AG04449 (cell line): ENCODE results near the gene SLC5A10.
"Not testable (repeated sequence)": the region's sequence is repeated elsewhere in the genome, so short reads cannot be mapped to it uniquely, and the experiment has no call there.

Experiments used
- CTCF ChIA-PET: fragments of 350-600 bp; formaldehyde crosslinking; extraction: SDS; loops from one replicate; lab custom pipeline; 2021; ENCODE audit warnings: antibody characterized with exemption; lab: Yijun Ruan, JAX
- POLR2A ChIA-PET: fragments of 400-600, 350-600 bp; formaldehyde crosslinking; extraction: SDS; loops from one replicate; lab custom pipeline; 2020; ENCODE audit warnings: antibody characterized with exemption, inconsistent platforms; lab: Yijun Ruan, JAX
- DNase-seq: peaks from one replicate; pipeline ENCODE4 v3.0.0-alpha.2; 2010; ENCODE audit warnings: low read depth, low spot score
- H3K4me3 ChIP-seq: 2 replicates; pipeline ENCODE4 v1.5.1; 2011; ENCODE audit warnings: low read depth, mild to moderate bottlenecking, control low read depth, low read length
- CTCF ChIP-seq: IDR thresholded peaks from one replicate; pipeline ENCODE4 v1.5.1; 2011; ENCODE audit warnings: mild to moderate bottlenecking, moderate library complexity, low read length, control low read depth, inconsistent platforms; ENCODE audit not compliant: insufficient read depth; ENCODE audit errors: missing control alignments

The SLC5A10 gene

GRCh38 chr17:19022747-19023146 lies 70.8 kb downstream of the SLC5A10 start:
- ChIA-PET CTCF (interaction anchor here (0.6 to 2.2 kb wide), 3 partner anchors 60 to 64 kb away, joined by 3 to 13 read pairs (median 3); no protein-coding TSS in a partner anchor), POLR2A (no interaction called here)
- TF ChIP-seq CTCF: no peak
- DNase-seq: no peak
- no peak overlapping the region for H3K4me3 ChIP-seq

- POLR2A ChIA-PET: no interaction called here
- H3K4me3 ChIP-seq: no peak overlapping the region
- CTCF ChIA-PET: interaction anchor here (0.6 to 2.2 kb wide), 3 partner anchors 60 to 65 kb away, joined by 3 to 13 read pairs (median 3); no protein-coding TSS in a partner anchor
Observed at GRCh38 chr17:19023209-19023999, 71.4 kb downstream of the SLC5A10 start.

GRCh38 chr17:19024101-19025078 lies 72.4 kb downstream of the SLC5A10 start:
- no peak for DNase-seq
- TF ChIP-seq CTCF: no peak
- ChIA-PET POLR2A (no interaction called here), CTCF (interaction anchor here (0.7 kb wide), 1 partner anchor 63 kb away, joined by 4 read pairs; no protein-coding TSS in a partner anchor)
- no peak overlapping the region for H3K4me3 ChIP-seq

More at GRCh38 chr17:19023209-19023999, 71.4 kb downstream of the SLC5A10 start:
- TF ChIP-seq CTCF: no peak
- DNase-seq: no peak

- DNase-seq, POLR2A ChIA-PET, CTCF ChIA-PET, H3K4me3 ChIP-seq: not testable (repeated sequence)
Observed at GRCh38 chr17:19028671-19029070, 76.7 kb downstream of the SLC5A10 start.

GRCh38 chr17:19029740-19030139 lies 77.8 kb downstream of the SLC5A10 start:
- H3K4me3 ChIP-seq, POLR2A ChIA-PET, CTCF ChIA-PET, DNase-seq: not testable (repeated sequence)

GRCh38 chr17:19030771-19031449 lies 78.9 kb downstream of the SLC5A10 start:
- POLR2A ChIA-PET, CTCF ChIA-PET, H3K4me3 ChIP-seq, DNase-seq: not testable (repeated sequence)

GRCh38 chr17:19031729-19032128 lies 79.8 kb downstream of the SLC5A10 start:
- DNase-seq, CTCF ChIA-PET, POLR2A ChIA-PET, H3K4me3 ChIP-seq: not testable (repeated sequence)
- TF ChIP-seq CTCF: peak; percentile 38

GRCh38 chr17:19032377-19032988 lies 80.5 kb downstream of the SLC5A10 start:
- CTCF ChIA-PET, POLR2A ChIA-PET, DNase-seq, H3K4me3 ChIP-seq: not testable (repeated sequence)

- CTCF ChIA-PET, H3K4me3 ChIP-seq, DNase-seq, POLR2A ChIA-PET: not testable (repeated sequence)
Observed at GRCh38 chr17:19036186-19036585, 84.2 kb downstream of the SLC5A10 start.

GRCh38 chr17:19037547-19037946 lies 85.6 kb downstream of the SLC5A10 start:
- DNase-seq, H3K4me3 ChIP-seq, CTCF ChIA-PET, POLR2A ChIA-PET: not testable (repeated sequence)
